ENCODE data around the gene PTGER2. TPM values are rescaled to one million over a fixed set of nuclear protein-coding genes. Genes with fewer than 3 reads are reported as not detected.

Gene PTGER2
- total RNA-seq, 1 donor from 2014 or later = 7.1 TPM

DNA sequence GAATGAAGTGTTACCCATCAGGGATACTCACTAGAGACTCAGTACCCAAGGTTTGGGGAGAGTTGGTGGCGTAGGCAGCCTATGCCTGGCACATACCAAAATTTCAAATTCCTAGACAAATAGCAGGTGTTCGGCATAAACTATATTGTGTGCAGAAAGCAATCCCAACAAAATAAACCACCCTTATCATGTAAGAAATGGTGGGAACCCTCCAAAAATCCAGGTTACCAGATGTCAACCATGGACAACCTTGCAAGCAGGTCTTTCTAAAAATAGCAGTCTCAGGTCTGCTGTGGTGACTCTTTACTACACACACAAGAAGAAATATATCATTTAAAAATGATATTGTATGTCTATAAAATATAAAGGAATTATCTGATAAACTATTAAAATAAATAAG, 17.7 kb upstream of the PTGER2 start:
- H3K27ac Mint-ChIP-seq = no peak overlapping the region
- H3K9me3 Mint-ChIP-seq = no peaks in the 10 kb centered on the region
- no peak overlapping the region for H3K4me3 Mint-ChIP-seq
- H3K27me3 Mint-ChIP-seq = peaks cover under 1% of the 10 kb centered on the region
- no peaks in the 10 kb centered on the region for H3K36me3 Mint-ChIP-seq
- no peak for TF ChIP-seq CTCF (conservative IDR thresholded peaks at IDR 0.05)
- DNase-seq (ENCODE audit: extremely low spot score, unreplicated experiment) = no peak
- H3K4me1 Mint-ChIP-seq (ENCODE audit: unreplicated experiment) = no peaks in the 10 kb centered on the region

DNA sequence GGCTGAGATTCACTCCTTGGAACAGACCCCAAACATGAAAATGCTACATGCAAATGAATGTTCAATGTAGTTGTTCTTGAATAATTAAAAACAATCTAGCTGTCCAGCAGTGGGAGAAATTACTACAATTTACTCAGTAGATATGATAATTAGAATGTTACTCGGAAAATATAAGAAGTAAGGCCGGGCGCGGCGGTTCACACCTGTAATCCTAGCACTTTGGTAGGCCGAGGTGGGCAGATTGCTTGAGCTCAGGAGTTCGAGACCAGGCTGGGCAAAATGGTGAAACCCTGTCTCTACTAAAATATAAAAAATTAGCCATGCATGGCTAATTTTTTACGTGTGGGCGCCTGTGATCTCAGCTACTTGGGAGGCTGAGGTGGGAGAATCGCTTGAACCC, 15.3 kb upstream of the PTGER2 start:
- no peaks in the 10 kb centered on the region for H3K4me1 Mint-ChIP-seq (ENCODE audit: unreplicated experiment)
- no peak for DNase-seq (ENCODE audit: extremely low spot score, unreplicated experiment)
- H3K9me3 Mint-ChIP-seq = no peaks in the 10 kb centered on the region
- H3K27me3 Mint-ChIP-seq = peaks cover 7% of the 10 kb centered on the region
- no peak overlapping the region for H3K27ac Mint-ChIP-seq
- no peak for TF ChIP-seq CTCF (conservative IDR thresholded peaks at IDR 0.05)
- H3K36me3 Mint-ChIP-seq = no peaks in the 10 kb centered on the region
- H3K4me3 Mint-ChIP-seq = no peak overlapping the region

- TF ChIP-seq CTCF (conservative IDR thresholded peaks at IDR 0.05) = peak; percentile 82
- Mint-ChIP-seq H3K27me3 (peaks cover 13% of the 10 kb centered on the region), H3K27ac (no peak overlapping the region), H3K4me1 (ENCODE audit: unreplicated experiment) (no peaks in the 10 kb centered on the region), H3K36me3 (no peaks in the 10 kb centered on the region), H3K4me3 (no peak overlapping the region), H3K9me3 (no peaks in the 10 kb centered on the region)
- DNase-seq (ENCODE audit: extremely low spot score, unreplicated experiment) = no peak
Measured at GRCh38 chr14:52299692-52300278, 14.3 kb upstream of the PTGER2 start.

GRCh38 chr14:52303236-52303635, 10.9 kb upstream of the PTGER2 start:
- Mint-ChIP-seq H3K4me3 (no peak overlapping the region), H3K4me1 (ENCODE audit: unreplicated experiment) (no peaks in the 10 kb centered on the region), H3K27ac (no peak overlapping the region), H3K27me3 (peaks cover 17% of the 10 kb centered on the region), H3K9me3 (no peaks in the 10 kb centered on the region), H3K36me3 (no peaks in the 10 kb centered on the region)
- DNase-seq (ENCODE audit: extremely low spot score, unreplicated experiment) = no peak
- TF ChIP-seq CTCF (conservative IDR thresholded peaks at IDR 0.05) = no peak

DNA sequence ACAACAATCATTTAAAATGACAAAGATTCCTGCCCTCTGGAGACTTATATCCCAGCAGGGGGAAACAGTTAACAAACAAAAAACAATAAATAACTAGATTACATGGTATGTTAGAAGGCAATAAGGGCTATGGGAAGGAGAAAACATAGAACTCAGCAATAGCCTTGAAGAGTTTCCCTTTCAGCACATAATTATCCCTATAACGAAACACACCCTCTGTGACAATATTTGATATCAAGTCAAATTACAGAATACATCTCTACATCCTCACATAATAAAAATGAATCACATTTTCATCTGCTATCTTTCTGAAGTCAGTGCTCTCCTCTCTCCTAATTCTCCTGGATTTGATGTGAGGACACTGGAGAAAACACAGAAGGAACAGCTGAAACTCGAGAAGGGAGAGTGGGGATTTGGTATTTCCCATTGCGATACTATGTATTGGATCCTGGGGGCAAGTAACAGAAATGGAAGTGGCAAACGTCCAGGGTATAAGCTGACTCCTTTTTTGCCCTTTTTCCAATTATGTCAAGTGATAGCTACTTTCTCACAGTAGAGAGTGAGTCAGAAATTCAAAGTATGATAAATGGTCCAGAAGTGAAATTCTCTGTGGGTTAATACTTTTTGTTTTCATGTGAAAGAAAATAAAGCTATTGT, 9.7 kb upstream of the PTGER2 start:
- Mint-ChIP-seq H3K4me3 (no peak overlapping the region), H3K4me1 (ENCODE audit: unreplicated experiment) (no peaks in the 10 kb centered on the region), H3K27ac (no peak overlapping the region), H3K9me3 (no peaks in the 10 kb centered on the region), H3K27me3 (peaks cover 21% of the 10 kb centered on the region), H3K36me3 (no peaks in the 10 kb centered on the region)
- TF ChIP-seq CTCF (conservative IDR thresholded peaks at IDR 0.05) = no peak
- no peak for DNase-seq (ENCODE audit: extremely low spot score, unreplicated experiment)

Measured in type B pancreatic cell (in vitro differentiated cells).